Mesenchymal stem cell (in vitro differentiated cells and primary cell): ENCODE measurements around the gene CD70.

Experiments
- DNase-seq: peaks from one replicate; pipeline ENCODE4 v3.0.0-alpha.2; 2013
- H2AFZ ChIP-seq: one replicate; pipeline ENCODE4 v1.6.1; 2013; ENCODE audit warnings: low read depth, mild to moderate bottlenecking, control low read depth, inconsistent platforms, low read length, moderate library complexity
- H2AK5ac ChIP-seq: 2 replicates; pipeline ENCODE4 v1.6.1; 2013; ENCODE audit warnings: low read length, moderate library complexity, mild to moderate bottlenecking, inconsistent platforms; ENCODE audit not compliant: severe bottlenecking
- H2BK120ac ChIP-seq: one replicate; pipeline ENCODE4 v1.6.1; 2013; ENCODE audit warnings: low read depth, mild to moderate bottlenecking, inconsistent platforms, low read length, moderate library complexity
- H2BK12ac ChIP-seq, 2 experiments: one replicate each; pipeline ENCODE4 v1.6.1; 2013; ENCODE audit warnings: inconsistent platforms in 2 of 2, low read length in 2 of 2, mild to moderate bottlenecking in 2 of 2, moderate library complexity in 2 of 2, control low read depth in 1 of 2
- H2BK15ac ChIP-seq: one replicate; pipeline ENCODE4 v1.6.1; 2013; ENCODE audit warnings: mild to moderate bottlenecking, low read depth, inconsistent platforms; ENCODE audit not compliant: poor library complexity, severe bottlenecking
- H2BK5ac ChIP-seq: 2 replicates; pipeline ENCODE4 v1.6.1; 2013; ENCODE audit warnings: low read depth, mild to moderate bottlenecking, low read length, control low read depth, inconsistent platforms; ENCODE audit not compliant: poor library complexity, severe bottlenecking
- H3K14ac ChIP-seq, 2 experiments: one replicate each; pipeline ENCODE4 v1.6.1; 2013; ENCODE audit warnings: inconsistent platforms in 2 of 2, low read length in 2 of 2, control low read depth in 1 of 2, mild to moderate bottlenecking in 1 of 2, moderate library complexity in 1 of 2
- H3K18ac ChIP-seq, 2 experiments: one replicate each; pipeline ENCODE4 v1.6.1; 2013; ENCODE audit warnings: inconsistent platforms in 2 of 2, low read length in 2 of 2, control low read depth in 1 of 2, low read depth in 1 of 2, mild to moderate bottlenecking in 1 of 2
- H3K23ac ChIP-seq, 2 experiments: one replicate each; pipeline ENCODE4 v1.6.1; 2013; ENCODE audit warnings: inconsistent platforms in 2 of 2, low read length in 2 of 2, mild to moderate bottlenecking in 2 of 2, moderate library complexity in 2 of 2, control low read depth in 1 of 2
- H3K27ac ChIP-seq: 2 replicates; pipeline ENCODE4 v1.5.1; 2013; ENCODE audit warnings: mild to moderate bottlenecking, moderate library complexity, low read length, control low read depth, inconsistent platforms; ENCODE audit not compliant: poor library complexity, severe bottlenecking
- H3K27me3 ChIP-seq, 2 experiments: 2 replicates each; pipeline versions ENCODE4 v1.6.1 to v1.7.0; 2013; ENCODE audit warnings: low read length in 2 of 2, mild to moderate bottlenecking in 2 of 2, moderate library complexity in 2 of 2, control low read depth in 1 of 2, inconsistent platforms in 1 of 2; ENCODE audit not compliant: control insufficient read depth in 1 of 2, insufficient read depth in 1 of 2
- H3K36me3 ChIP-seq, 2 experiments: 2 replicates each; pipeline versions ENCODE4 v1.6.1 to v1.7.0; 2013; ENCODE audit warnings: low read length in 2 of 2, control low read depth in 1 of 2, inconsistent platforms in 1 of 2, low read depth in 1 of 2, mild to moderate bottlenecking in 1 of 2; ENCODE audit not compliant: insufficient read depth in 2 of 2, control insufficient read depth in 1 of 2
- H3K4ac ChIP-seq, 2 experiments: one replicate each; pipeline ENCODE4 v1.6.1; 2013; ENCODE audit warnings: inconsistent platforms in 2 of 2, low read length in 2 of 2, mild to moderate bottlenecking in 2 of 2, moderate library complexity in 2 of 2, control low read depth in 1 of 2, low read depth in 1 of 2
- H3K4me1 ChIP-seq: 2 replicates; pipeline ENCODE4 v1.6.1; 2013; ENCODE audit warnings: low read depth, low read length, control low read depth; ENCODE audit not compliant: control insufficient read depth, insufficient read depth
- H3K4me2 ChIP-seq: 2 replicates; pipeline ENCODE4 v1.6.1; 2013; ENCODE audit warnings: low read length, mild to moderate bottlenecking, inconsistent platforms; ENCODE audit not compliant: poor library complexity, severe bottlenecking
- H3K4me3 ChIP-seq, 2 experiments: 2 replicates each; pipeline versions ENCODE4 v1.5.1 to v1.7.0; 2013; ENCODE audit warnings: low read length in 2 of 2, mild to moderate bottlenecking in 2 of 2, control low read depth in 1 of 2, low read depth in 1 of 2; ENCODE audit not compliant: insufficient read depth in 1 of 2
- H3K79me1 ChIP-seq: replicated peaks from 2 replicates; pipeline ENCODE4 v1.6.1; 2013; ENCODE audit warnings: mild to moderate bottlenecking, control low read depth, low read length, inconsistent platforms; ENCODE audit not compliant: poor library complexity, severe bottlenecking
- H3K9ac ChIP-seq: 2 replicates; pipeline ENCODE4 v1.7.0; 2013; ENCODE audit warnings: mild to moderate bottlenecking, low read length, moderate library complexity
- H3K9me3 ChIP-seq: 2 replicates; pipeline ENCODE4 v1.7.0; 2013; ENCODE audit warnings: mild to moderate bottlenecking, low read length; ENCODE audit not compliant: control insufficient read depth
- H4K8ac ChIP-seq: one replicate; pipeline ENCODE4 v1.6.1; 2013; ENCODE audit warnings: inconsistent platforms, mild to moderate bottlenecking, low read length, moderate library complexity
- H4K91ac ChIP-seq: one replicate; pipeline ENCODE4 v1.6.1; 2013; ENCODE audit warnings: mild to moderate bottlenecking, low read length, inconsistent platforms
- WGBS: methylation state at CpG from one replicate; pipeline ENCODE4 v1.1.7; 2013; ENCODE audit warnings: mixed read lengths; 5-methylcytosine and 5-hydroxymethylcytosine counted together

The CD70 gene

GRCh38 chr19:6556480-6557195 lies 34.3 kb downstream of the CD70 start:
- Histone ChIP-seq H3K27ac (no peak overlapping the region), H2BK120ac (no peak overlapping the region), H2AFZ (no peak overlapping the region), H3K36me3 (no peaks in the 10 kb centered on the region), H3K14ac (no peak overlapping the region), H3K4ac (no peak overlapping the region), H3K4me2 (no peak overlapping the region), H3K4me1 (peaks cover 5% of the 10 kb centered on the region), H2BK15ac (no peak overlapping the region), H3K18ac (no peak overlapping the region), H3K23ac (no peak overlapping the region), H3K9ac (no peak overlapping the region), H2BK12ac (no peak overlapping the region), H4K91ac (no peak overlapping the region), H4K8ac (no peak overlapping the region), H3K79me1 (no peaks in the 10 kb centered on the region), H3K27me3 (peaks cover 0 to 18% of the 10 kb centered on the region in 2 experiments), H2AK5ac (no peak overlapping the region), H2BK5ac (no peak overlapping the region), H3K4me3 (no peak overlapping the region), H3K9me3 (no peaks in the 10 kb centered on the region)
- no peak for DNase-seq
- 69% methylated on average over 8 of the region's 11 CpGs for WGBS

GRCh38 chr19:6556043-6556449 lies 34.9 kb downstream of the CD70 start:
- peaks cover 5 to 20% of the 10 kb centered on the region in 2 experiments for H3K27me3 ChIP-seq
- no peak overlapping the region for H2BK12ac ChIP-seq
- H3K4me2 ChIP-seq, result no peak overlapping the region
- H3K4me1 ChIP-seq, result peaks cover 5% of the 10 kb centered on the region
- H4K8ac ChIP-seq, result no peak overlapping the region
- H3K4me3 ChIP-seq, result no peak overlapping the region
- no peak overlapping the region for H3K4ac ChIP-seq
- H2AK5ac ChIP-seq, result no peak overlapping the region
- no peak overlapping the region for H3K9ac ChIP-seq
- no peaks in the 10 kb centered on the region for H3K36me3 ChIP-seq
- H2BK5ac ChIP-seq, result no peak overlapping the region
- no peaks in the 10 kb centered on the region for H3K9me3 ChIP-seq
- H3K18ac ChIP-seq, result no peak overlapping the region
- H3K23ac ChIP-seq, result no peak overlapping the region
- H2BK120ac ChIP-seq, result no peak overlapping the region
- no peak overlapping the region for H3K27ac ChIP-seq
- no peak for DNase-seq
- no peaks in the 10 kb centered on the region for H3K79me1 ChIP-seq
- no peak overlapping the region for H4K91ac ChIP-seq
- no peak overlapping the region for H2BK15ac ChIP-seq
- H2AFZ ChIP-seq, result no peak overlapping the region
- no peak overlapping the region for H3K14ac ChIP-seq
- WGBS, result 86% methylated on average over 2 of the region's 2 CpGs

- 41% methylated on average over 24 of the region's 28 CpGs for WGBS
- H3K4me3 ChIP-seq, result no peak overlapping the region
These were observed 39.1 kb downstream of the CD70 start for GRCh38 chr19:6551607-6552450.

GRCh38 chr19:6551091-6551490 lies 39.9 kb downstream of the CD70 start:
- H2AFZ ChIP-seq, result no peak overlapping the region
- H4K8ac ChIP-seq, result no peak overlapping the region
- no peak overlapping the region for H2BK5ac ChIP-seq
- no peak overlapping the region for H3K4me2 ChIP-seq
- no peak overlapping the region for H3K14ac ChIP-seq
- H3K23ac ChIP-seq, result no peak overlapping the region
- peaks cover 4% of the 10 kb centered on the region for H3K4me1 ChIP-seq
- H3K27ac ChIP-seq, result no peak overlapping the region
- no peaks in the 10 kb centered on the region for H3K36me3 ChIP-seq
- no peak overlapping the region for H4K91ac ChIP-seq
- no peaks in the 10 kb centered on the region for H3K9me3 ChIP-seq
- no peak overlapping the region for H3K4ac ChIP-seq
- WGBS, result 65% methylated on average over 3 of the region's 3 CpGs
- no peaks in the 10 kb centered on the region for H3K79me1 ChIP-seq
- no peak for DNase-seq
- H2BK12ac ChIP-seq, result no peak overlapping the region
- no peak overlapping the region for H3K9ac ChIP-seq
- no peak overlapping the region for H3K18ac ChIP-seq
- peak overlapping the region; percentile 19 for H2BK15ac ChIP-seq
- peaks cover 6 to 21% of the 10 kb centered on the region in 2 experiments for H3K27me3 ChIP-seq
- H2AK5ac ChIP-seq, result no peak overlapping the region
- H3K4me3 ChIP-seq, result no peak overlapping the region
- H2BK120ac ChIP-seq, result no peak overlapping the region

More at GRCh38 chr19:6551607-6552450, 39.1 kb downstream of the CD70 start:
- Histone ChIP-seq H3K4me1 (peaks cover 4% of the 10 kb centered on the region), H3K23ac (no peak overlapping the region), H3K79me1 (no peaks in the 10 kb centered on the region), H3K18ac (no peak overlapping the region), H3K27me3 (peaks cover 6 to 15% of the 10 kb centered on the region in 2 experiments), H4K8ac (no peak overlapping the region), H2BK15ac (no peak overlapping the region), H3K4me2 (no peak overlapping the region), H3K14ac (no peak overlapping the region), H2BK5ac (no peak overlapping the region), H3K27ac (no peak overlapping the region), H2AFZ (peak overlapping the region; percentile 88), H4K91ac (no peak overlapping the region), H2BK12ac (no peak overlapping the region), H2BK120ac (no peak overlapping the region), H3K36me3 (no peaks in the 10 kb centered on the region), H3K4ac (no peak overlapping the region), H2AK5ac (no peak overlapping the region), H3K9me3 (no peaks in the 10 kb centered on the region), H3K9ac (no peak overlapping the region)
- DNase-seq, result no peak
